Kidney epithelial cell (primary cell): Measurements from ENCODE around the gene MKX. TPM values are rescaled to one million over a fixed set of nuclear protein-coding genes. Genes with fewer than 3 reads are reported as not detected.

Experiments
- DNase-seq: peaks from one replicate; pipeline ENCODE4 v3.0.0-alpha.2; 2010; ENCODE audit warnings: low read depth
- H3K27me3 ChIP-seq: 2 replicates; pipeline ENCODE4 v1.6.0; 2011; ENCODE audit warnings: low read length; ENCODE audit not compliant: control insufficient read depth, insufficient read depth
- H3K36me3 ChIP-seq: 2 replicates; pipeline ENCODE4 v1.5.1; 2011; ENCODE audit warnings: low read length; ENCODE audit not compliant: control insufficient read depth, insufficient read depth
- H3K4me3 ChIP-seq: 2 replicates; pipeline ENCODE4 v1.5.1; 2011; ENCODE audit warnings: low read depth, mild to moderate bottlenecking, control low read depth, low read length
- CTCF ChIP-seq: IDR thresholded peaks from 2 replicates; pipeline ENCODE4 v1.5.1; 2011; ENCODE audit warnings: mild to moderate bottlenecking, moderate library complexity, low read length, control low read depth, inconsistent platforms; ENCODE audit not compliant: insufficient read depth, poor library complexity, severe bottlenecking
- total RNA-seq: library from RNA; depleted of rRNA; stranded (reverse); fragments of >200 nt; gene quantifications from 2 replicates; pipeline ENCODE4 v1.2.3, GENCODE V29; 2015

MKX gene
- total RNA-seq, 1 donor from 2014 or later: 3.2 TPM

- TF ChIP-seq CTCF: no peak
- no peaks in the 10 kb centered on the region for H3K36me3 ChIP-seq
- H3K4me3 ChIP-seq: no peak overlapping the region
- H3K27me3 ChIP-seq: no peaks in the 10 kb centered on the region
- no peak for DNase-seq
Measured at GRCh38 chr10:27638071-27638750, 107.4 kb downstream of the MKX start.

DNA sequence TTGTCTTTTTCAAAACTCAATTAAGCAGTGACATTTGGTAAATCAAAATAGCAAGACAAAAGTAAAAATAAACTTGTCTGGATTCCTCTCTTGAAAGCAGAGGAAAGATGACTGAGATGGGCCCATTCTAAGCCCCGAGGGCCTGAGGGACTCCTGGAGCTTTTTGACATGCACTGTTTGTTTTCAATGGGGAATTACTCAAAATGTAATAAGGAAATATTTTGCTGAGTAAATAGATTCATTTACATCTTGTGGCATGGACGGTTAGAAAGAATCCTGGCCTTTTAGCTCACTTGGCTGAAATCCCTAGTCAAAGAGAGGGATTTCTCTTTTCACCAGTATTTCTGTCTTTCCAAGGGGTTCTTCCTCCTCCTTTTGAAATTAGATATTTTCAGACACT is 108.0 kb downstream of the MKX start:
- Histone ChIP-seq H3K27me3 (no peaks in the 10 kb centered on the region), H3K36me3 (no peaks in the 10 kb centered on the region), H3K4me3 (no peak overlapping the region)
- DNase-seq: no peak
- TF ChIP-seq CTCF: no peak

DNA sequence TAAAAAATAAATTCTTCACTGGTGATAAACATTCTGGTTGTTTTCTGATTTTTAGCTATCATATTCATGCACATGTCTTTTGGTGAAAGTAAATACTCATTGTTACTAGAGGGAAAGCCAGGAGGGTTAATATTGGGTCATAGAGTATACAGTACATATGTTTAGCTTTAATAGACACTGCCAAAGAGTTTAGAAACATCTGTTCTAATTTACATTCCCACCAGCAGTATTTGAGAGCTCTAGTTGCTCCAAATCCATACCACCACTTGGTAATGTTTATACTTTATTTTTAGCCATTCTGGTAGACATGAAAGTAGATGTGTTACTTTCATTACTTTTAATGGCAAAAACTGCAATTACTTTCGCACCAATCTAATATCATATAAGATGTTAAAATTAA is 108.8 kb downstream of the MKX start:
- no peak for DNase-seq
- Histone ChIP-seq H3K27me3 (no peaks in the 10 kb centered on the region), H3K36me3 (no peaks in the 10 kb centered on the region), H3K4me3 (no peak overlapping the region)
- no peak for TF ChIP-seq CTCF

DNA sequence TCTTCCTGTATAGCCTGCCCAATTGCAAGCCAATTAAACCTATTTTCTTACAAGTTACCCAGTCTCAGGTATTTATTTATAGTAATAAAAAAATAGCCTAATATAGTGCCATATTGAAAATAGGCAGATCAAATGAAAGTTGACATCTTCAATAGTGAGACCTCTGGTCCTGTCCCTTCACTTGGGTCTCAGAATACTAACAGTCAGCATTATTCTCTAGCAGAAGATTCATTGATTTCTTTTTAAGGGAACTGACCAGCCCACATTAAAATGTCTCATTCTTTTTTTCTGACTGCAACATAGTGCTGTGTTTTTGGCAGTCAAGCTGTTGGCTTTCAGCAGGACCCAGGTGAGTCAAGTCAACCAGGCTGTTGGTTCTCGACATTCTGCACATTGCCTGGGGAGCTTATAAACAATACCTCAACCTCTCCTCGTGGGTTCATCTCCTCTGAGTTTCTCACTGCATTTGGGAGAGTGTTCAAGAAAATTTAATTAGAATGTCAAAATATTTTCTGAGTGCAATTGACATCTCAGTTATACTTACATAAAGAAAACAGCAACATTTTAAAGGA is 109.8 kb downstream of the MKX start:
- Histone ChIP-seq H3K4me3 (no peak overlapping the region), H3K27me3 (no peaks in the 10 kb centered on the region), H3K36me3 (no peaks in the 10 kb centered on the region)
- TF ChIP-seq CTCF: no peak
- DNase-seq: no peak

DNA sequence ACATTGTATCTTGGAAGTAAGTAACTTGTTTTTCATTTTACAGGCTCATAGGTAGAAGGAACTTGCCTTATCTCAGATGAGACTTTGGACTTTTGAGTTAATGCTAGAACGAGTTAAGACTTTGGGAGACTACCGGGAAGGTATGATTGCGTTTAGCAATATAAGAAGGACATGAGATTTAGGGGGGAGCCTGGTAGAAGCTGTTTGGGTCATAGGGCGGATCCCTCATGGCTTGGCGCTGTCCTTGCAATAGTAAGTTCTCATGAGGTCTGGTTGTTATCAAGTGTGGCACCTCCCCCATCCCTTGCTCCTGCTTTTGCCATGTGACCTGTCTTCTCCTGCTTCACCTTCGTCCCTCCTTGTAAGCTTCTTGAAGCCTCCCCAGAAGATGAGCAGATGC is 110.3 kb downstream of the MKX start:
- Histone ChIP-seq H3K27me3 (no peaks in the 10 kb centered on the region), H3K4me3 (no peak overlapping the region), H3K36me3 (no peaks in the 10 kb centered on the region)
- no peak for DNase-seq
- TF ChIP-seq CTCF: no peak

- Histone ChIP-seq H3K27me3 (no peaks in the 10 kb centered on the region), H3K36me3 (no peaks in the 10 kb centered on the region), H3K4me3 (no peak overlapping the region)
- no peak for DNase-seq
- TF ChIP-seq CTCF: no peak
Measured at GRCh38 chr10:27628621-27629020, 117.0 kb downstream of the MKX start.
